HG03135 (cell line): ENCODE results near the gene CLASP1.
"Not testable (repeated sequence)": the region's sequence is repeated elsewhere in the genome, so short reads cannot be mapped to it uniquely, and the experiment has no call there.

Source experiments
- ATAC-seq: cut with Tn5 transposase; IDR thresholded peaks from one replicate; pipeline ENCODE4 v1.9.1; 2021; ENCODE audit warnings: mild to moderate bottlenecking, moderate library complexity; ENCODE audit not compliant: unreplicated experiment

The CLASP1 gene

GRCh38 chr2:121359716-121360565 lies 289.3 kb downstream of the CLASP1 start:
- ATAC-seq, result no peak

- ATAC-seq, result no peak
Observed at GRCh38 chr2:121359170-121359569, 290.1 kb downstream of the CLASP1 start.

GRCh38 chr2:121358291-121358690 lies 291.0 kb downstream of the CLASP1 start:
- ATAC-seq, result no peak

- no peak for ATAC-seq
Observed at GRCh38 chr2:121356058-121356640, 293.1 kb downstream of the CLASP1 start.

- ATAC-seq, result no peak
Observed at GRCh38 chr2:121355488-121355887, 293.8 kb downstream of the CLASP1 start.

GRCh38 chr2:121351521-121352318 lies 297.5 kb downstream of the CLASP1 start:
- ATAC-seq, result no peak

- ATAC-seq, result no peak
Observed at GRCh38 chr2:121350890-121351289, 298.4 kb downstream of the CLASP1 start.

GRCh38 chr2:121350402-121350775 lies 298.9 kb downstream of the CLASP1 start:
- no peak for ATAC-seq

- ATAC-seq, result no peak
Observed at GRCh38 chr2:121349721-121350401, 299.4 kb downstream of the CLASP1 start.

GRCh38 chr2:121348128-121348740 lies 301.0 kb downstream of the CLASP1 start:
- ATAC-seq, result no peak

GRCh38 chr2:121346859-121347258 lies 302.4 kb downstream of the CLASP1 start:
- no peak for ATAC-seq

- ATAC-seq, result no peak
Observed at GRCh38 chr2:121346407-121346806, 302.9 kb downstream of the CLASP1 start.

GRCh38 chr2:121345887-121346286 lies 303.4 kb downstream of the CLASP1 start:
- ATAC-seq, result no peak

- ATAC-seq, result no peak
Observed at GRCh38 chr2:121345101-121345500, 304.2 kb downstream of the CLASP1 start.

GRCh38 chr2:121343828-121344399 lies 305.3 kb downstream of the CLASP1 start:
- not testable (repeated sequence) for ATAC-seq

- no peak for ATAC-seq
Observed at GRCh38 chr2:121343191-121343590, 306.1 kb downstream of the CLASP1 start.

GRCh38 chr2:121342751-121343150 lies 306.5 kb downstream of the CLASP1 start:
- ATAC-seq, result no peak

- no peak for ATAC-seq
Observed at GRCh38 chr2:121340926-121341325, 308.3 kb downstream of the CLASP1 start.

- no peak for ATAC-seq
Observed at GRCh38 chr2:121338281-121338680, 311.0 kb downstream of the CLASP1 start.
